GM19043 (cell line): ENCODE results near the gene SMIM29.
"Not testable (repeated sequence)": the region's sequence is repeated elsewhere in the genome, so short reads cannot be mapped to it uniquely, and the experiment has no call there.

Experiments used
- ATAC-seq: cut with Tn5 transposase; IDR thresholded peaks from one replicate; pipeline ENCODE4 v1.9.1; 2021; ENCODE audit warnings: low read depth; ENCODE audit not compliant: unreplicated experiment

Gene SMIM29

DNA sequence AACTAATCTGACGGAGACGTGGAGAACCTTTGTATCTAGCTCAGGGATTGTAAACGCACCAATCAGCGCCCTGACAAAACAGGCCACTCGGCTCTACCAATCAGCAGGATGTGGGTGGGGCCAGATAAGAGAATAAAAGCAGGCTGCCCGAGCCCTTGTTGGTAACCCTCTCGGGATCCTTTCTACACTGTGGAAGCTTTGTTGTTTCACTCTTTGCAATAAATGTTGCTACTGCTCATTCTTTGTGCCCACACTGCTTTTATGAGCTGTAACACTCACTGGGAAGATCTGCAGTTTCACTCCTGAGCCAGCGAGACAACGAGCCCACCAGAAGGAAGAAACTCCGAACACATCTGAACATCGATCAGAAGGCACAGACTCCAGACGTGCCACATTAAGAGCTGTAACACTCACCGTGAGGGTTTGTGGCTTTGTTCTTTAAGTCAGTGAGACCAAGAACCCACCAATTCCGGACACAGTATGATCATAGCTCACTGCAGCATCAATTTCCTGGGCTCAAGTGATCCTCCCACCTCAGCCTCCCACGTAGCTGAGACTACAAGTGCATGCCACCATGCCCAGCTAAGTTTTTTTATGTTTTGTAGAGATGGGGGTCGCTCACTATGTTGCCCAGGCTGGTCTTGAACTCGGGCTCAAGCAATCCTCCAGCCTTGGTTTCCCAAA lies 21.0 kb upstream of the SMIM29 start:
- ATAC-seq, result not testable (repeated sequence)

DNA sequence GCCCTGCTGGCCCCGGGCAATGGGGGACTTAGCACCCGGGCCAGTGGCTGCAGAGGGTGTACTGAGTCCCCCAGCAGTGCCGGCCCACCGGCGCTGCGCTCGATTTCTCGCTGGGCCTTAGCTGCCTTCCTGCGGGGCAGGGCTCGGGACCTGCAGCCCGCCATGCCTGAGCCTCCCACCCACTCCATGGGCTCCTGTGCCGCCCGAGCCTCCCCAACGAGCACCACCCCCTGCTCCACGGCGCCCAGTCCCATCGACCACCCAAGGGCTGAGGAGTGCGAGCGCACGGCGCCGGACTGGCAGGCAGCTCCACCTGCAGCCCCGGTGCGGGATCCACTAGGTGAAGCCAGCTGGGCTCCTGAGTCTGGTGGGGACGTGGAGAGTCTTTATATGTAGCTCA lies 20.3 kb upstream of the SMIM29 start:
- ATAC-seq, result not testable (repeated sequence)

DNA sequence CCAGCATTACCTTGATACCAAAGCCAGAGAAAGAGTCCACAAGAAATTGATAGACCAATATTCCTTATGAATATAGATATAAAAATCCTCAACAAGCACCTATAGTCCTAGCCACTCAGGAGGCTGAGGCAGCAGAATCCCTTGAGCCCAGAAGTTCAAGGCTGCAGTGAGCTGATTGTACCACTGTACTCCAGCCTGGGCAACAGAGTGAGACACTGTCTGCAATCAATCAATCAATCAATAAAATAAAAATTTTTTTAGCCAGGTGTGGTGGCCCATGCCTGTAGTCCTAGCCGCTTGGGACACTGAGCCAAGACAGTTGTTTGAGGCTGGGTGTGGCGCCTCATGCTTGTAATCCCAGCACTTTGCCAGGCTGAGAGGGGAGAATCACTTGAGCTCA lies 18.9 kb upstream of the SMIM29 start:
- no peak for ATAC-seq

DNA sequence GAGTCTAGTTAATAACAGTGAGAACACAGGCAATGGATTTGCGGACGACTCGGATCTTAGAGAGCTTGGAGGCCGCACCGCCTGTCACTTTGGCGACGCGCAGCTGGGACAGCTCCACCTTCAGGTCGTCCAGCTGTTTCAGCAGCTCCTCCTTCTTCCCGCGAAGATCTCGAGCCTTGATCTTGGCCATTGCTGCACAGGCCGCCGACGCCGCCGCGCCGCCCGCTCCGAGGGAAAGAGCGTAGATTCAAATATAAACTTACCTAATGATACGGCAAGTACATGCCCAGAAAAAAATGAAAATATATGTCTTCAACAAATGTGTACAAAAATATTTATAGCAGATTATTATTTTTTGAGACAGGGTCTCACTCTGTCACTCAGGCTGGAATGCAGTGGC lies 14.7 kb upstream of the SMIM29 start:
- ATAC-seq, result not testable (repeated sequence)

DNA sequence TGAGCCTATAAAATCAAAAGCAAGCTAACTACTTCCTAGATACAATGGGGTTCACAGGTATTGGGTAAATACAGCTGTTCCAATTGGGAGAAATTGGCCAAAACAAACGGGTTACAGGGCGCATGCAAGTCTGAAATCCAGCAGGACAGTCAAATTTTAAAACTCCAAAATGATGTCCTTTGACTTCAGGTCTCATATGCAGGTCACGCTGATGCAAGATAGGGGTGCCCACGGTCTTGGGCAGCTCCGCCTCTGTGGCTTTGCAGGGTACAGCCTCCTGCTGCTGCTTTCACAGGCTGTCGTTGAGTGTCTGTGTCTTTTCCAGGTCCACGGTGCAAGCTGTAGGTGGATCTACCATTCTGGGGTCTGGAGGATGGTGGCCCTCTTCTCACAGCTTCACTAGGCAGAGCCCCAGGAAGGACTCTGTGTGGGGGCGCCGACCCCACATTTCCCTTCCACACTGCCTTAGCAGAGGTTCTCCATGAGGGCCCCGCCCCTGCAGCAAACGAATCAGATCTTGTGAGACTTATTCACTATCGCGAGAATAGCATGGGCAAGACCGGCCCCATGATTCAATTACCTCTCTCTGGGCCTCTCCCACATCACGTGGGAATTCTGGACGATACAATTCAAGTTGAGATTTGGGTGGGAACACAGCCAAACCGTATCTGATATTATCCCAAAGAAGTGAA lies 11.9 kb upstream of the SMIM29 start:
- ATAC-seq, result no peak

DNA sequence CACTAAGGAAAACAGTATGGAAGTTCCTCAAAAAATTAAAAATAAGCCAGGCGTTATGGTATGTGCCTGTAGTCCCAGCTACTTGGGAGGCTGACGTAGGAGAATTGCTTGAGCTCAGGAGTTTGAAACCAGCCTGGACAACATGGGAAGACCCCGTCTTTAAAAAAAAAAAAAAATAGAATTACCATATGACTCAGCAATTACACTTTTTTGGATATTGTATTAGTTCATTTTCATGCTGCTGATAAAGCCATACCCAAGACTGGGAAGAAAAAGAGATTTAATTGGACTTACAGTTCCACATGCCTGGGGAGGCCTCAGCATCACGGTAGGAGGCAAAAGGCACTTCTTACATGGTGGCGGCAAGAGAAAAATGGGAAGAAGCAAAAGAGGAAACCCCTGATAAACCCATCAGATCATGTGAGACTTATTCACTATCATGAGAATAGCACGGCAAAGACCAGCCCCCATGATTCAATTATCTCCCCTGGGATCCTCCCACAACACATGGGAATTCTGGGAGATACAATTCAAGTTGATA lies 10.8 kb upstream of the SMIM29 start:
- no peak for ATAC-seq

DNA sequence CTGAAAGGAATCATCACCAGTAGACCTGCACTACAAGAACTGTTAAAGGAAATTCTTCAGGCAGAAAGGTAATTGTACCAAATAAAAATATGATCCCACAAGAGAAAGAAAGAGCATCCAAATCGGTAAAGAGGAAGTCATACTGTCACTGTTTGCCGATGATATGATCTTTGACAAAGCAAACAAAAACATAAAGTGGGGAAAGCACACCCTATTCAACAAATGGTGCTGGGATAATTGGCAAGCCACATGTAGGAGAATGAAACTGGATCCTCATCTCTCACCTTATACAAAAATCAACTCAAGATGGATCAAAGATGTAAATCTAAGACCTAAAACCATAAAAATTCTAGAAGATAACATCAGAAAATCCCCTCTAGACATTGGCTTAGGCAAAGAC lies 3.6 kb upstream of the SMIM29 start:
- ATAC-seq, result not testable (repeated sequence)

DNA sequence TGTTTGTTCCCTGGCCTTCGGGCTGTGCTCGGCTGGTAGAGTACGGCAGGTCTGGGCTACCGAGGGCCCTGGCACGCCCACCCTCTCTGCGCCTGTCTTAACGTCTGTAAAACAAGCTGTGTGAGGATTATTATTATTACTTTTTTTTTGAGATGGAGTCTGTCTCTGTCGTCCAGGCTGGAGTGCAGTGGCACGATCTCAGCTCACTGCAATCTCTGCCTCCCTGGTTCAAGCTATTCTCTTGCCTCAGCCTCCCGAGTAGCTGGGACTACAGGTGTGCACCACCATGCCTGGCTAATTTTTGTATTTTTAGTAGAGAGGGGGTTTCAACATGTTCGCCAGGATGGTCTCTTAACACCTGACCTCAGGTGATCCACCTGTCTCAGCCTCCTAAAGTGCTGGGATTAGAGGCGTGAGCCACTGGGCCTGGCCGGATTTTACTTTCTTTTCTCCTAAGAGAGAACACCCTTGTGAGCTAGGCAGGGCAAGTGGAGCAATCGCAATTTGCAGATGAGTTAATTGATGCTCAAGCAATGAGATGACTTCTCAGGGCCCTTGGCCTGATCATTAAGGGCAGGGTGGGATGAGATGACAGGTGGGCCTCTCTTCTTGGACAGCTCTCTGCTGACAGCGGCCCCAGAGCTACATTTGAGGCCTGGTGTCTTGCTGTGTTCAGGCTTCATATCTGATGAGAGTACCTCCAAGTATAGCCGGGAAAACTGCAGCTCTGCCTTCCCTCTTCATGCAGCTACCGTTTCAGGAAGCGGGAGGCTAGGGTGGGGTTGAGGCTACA lies 859 bp upstream of the SMIM29 start:
- ATAC-seq, result peak; percentile 20

DNA sequence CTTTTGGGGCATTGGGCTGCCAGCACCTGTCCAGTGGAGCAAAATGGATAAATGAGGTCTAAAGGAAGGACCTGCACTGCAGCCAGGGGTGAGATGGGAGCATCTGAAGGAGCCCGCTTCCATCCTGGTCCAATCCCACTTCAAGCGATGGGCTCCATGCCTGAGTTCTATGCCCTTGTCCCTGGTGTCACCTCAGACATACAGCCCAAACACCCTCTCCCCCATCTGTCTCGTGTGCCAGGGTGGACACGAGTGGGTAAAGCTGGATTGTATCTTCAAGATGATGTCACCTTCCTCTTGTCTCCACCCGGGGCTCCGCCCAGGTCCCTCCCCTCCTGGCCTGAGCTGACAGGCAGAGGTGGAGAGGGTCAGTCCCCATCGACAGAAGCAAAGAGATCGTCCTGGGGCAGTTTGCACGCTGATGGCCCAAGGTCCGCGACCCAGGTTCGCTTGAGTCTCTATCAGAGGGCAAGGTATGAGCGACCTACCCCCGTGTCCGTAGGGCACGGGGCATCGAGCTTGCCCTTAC lies 544 bp downstream of the SMIM29 start:
- no peak for ATAC-seq

DNA sequence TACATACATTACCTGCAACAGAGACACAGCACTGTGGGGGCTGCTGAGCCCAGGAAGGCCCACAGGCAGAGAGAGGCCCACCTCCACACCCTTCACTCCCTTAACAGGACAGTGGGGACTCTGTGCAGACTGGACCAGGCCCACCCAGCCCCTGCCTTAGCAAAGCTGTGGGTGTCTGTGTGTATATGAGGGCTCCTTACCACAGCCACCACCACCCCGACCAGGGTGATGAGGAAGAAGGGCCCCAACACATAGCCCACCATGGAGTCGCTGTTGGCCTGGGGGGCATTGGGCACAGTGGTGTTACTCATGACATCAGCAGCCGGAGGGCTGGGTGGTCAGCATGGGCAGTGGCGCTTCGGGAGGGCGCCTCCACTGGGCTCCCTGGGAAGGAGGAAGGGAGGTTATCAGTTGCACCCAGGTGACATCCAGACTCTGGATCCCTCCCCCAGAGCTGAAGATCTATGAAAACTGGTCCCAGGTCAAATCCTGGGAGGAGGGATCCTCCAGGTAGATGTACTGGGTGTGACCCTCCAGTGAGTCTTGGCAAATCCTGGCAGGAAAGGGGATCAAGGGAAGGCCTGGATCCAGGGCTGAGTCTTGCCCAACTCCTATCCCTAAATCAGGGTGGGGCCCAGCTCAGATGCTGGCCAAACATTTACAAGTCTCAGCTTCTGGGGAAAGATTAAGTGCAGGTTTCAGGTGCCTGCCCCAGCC lies 1.2 kb downstream of the SMIM29 start:
- no peak for ATAC-seq

DNA sequence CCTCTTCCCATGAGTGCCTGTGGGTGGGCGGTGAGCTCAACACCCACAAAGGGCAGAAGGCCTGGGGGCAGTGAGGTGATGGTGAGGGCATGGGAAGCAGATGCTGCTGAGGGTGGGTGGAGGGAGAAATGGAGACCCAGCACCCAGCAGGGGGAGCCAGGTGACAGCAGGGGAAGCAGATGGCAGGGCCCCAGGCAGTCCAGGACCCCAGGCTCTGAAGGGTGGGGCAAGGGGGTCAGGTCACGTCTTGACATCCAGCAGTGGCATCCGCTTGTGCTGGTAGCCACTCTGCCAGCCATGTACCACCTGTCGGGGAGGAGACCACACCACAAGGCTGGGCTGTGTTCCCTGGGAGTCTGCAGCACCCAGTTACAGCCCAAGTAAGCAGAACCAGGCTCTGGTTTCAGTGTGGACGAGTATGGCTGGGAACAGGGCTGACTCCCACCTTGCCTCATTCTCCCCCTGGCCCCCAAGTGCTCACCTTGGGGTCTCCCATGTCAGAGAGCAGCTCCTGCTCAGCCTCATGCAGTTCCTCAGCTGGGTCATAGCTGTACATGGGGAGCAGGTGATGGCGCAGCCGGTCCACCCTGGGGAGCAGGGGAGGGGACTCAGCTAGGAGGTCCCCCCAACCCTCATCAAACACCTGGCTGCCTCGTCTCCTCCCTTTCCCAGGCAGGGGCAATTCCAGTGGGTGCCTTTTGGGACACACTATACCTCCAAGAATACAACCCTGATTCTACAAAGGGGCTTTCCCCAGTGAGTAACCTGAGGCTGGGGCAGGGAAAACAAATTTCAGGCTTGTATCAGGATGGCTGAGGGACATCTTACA lies 2.0 kb downstream of the SMIM29 start:
- ATAC-seq, result no peak

DNA sequence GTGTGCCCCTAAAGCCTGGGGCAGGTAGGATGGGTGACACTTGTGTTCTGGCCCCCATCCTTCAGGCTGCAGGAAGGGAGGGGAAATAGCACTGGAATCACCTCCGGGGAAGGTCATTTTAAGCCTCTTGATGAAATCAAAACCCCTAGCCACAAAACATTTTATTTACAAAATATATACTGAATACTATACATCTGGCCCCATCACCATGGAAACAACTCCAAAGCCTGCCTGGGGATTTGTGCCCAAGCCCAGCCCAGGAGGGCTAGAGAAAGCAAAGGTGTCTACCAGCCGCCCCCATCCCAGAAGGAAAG lies 2.6 kb downstream of the SMIM29 start:
- ATAC-seq, result no peak

DNA sequence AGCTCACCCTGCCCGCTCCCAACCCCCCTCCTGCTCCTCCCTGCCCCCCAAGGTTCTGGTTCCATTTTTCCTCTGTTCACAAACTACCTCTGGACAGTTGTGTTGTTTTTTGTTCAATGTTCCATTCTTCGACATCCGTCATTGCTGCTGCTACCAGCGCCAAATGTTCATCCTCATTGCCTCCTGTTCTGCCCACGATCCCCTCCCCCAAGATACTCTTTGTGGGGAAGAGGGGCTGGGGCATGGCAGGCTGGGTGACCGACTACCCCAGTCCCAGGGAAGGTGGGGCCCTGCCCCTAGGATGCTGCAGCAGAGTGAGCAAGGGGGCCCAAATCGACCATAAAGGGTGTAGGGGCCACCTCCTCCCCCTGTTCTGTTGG lies 3.1 kb downstream of the SMIM29 start:
- not testable (repeated sequence) for ATAC-seq

DNA sequence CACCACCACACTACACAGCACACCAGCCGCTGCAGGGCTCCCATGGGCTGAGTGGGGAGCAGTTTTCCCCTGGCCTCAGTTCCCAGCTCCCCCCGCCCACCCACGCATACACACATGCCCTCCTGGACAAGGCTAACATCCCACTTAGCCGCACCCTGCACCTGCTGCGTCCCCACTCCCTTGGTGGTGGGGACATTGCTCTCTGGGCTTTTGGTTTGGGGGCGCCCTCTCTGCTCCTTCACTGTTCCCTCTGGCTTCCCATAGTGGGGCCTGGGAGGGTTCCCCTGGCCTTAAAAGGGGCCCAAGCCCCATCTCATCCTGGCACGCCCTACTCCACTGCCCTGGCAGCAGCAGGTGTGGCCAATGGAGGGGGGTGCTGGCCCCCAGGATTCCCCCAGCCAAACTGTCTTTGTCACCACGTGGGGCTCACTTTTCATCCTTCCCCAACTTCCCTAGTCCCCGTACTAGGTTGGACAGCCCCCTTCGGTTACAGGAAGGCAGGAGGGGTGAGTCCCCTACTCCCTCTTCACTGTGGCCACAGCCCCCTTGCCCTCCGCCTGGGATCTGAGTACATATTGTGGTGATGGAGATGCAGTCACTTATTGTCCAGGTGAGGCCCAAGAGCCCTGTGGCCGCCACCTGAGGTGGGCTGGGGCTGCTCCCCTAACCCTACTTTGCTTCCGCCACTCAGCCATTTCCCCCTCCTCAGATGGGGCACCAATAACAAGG lies 3.6 kb downstream of the SMIM29 start:
- ATAC-seq, result not testable (repeated sequence)

DNA sequence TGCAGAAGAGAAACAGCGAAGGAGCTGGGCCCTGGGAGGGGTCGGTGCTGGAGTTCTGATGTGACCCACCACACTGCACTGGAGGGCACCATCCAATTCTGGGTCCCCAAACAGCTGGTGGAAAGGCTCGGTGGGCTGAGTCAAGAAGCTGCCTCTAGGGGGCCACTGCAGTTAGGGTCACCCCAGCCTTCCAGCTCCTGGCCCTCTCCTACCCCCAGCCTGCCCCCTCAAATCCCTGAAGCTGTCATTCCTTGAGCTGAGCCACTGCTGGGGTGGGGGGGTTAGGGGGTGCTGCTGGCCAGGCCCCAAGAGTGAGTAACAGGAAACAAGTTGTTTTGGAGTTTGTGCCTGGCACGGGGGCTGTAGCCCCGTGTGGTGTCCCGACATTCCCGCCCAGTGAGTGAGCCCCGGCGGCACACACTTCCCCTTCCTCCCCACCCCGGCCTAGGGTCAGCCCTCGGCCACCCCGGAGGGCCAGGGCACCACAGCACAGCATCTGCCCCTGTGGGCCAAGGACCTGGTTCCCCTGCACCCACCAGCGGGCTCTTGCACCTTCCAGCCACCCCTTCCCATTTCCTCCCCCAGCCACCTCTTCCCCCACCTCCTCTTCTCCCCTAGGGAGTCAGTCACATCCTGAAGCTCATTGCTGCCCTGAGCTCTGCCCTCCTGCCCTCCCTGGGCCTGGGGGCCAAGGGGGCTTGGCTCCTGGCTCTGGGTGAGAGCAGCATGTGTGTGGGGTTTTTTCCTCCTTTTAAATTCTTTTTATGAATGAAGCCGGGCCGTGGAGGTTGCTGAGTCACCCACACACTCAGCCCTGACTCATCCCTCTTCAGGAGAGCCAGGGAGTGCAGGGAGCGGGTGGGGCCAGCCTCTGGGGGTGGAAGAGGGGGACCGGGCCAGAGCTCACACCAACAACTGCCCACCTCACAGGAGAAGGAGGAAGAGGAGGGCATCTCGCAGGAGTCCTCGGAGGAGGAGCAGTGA lies 4.6 kb downstream of the SMIM29 start:
- no peak for ATAC-seq

DNA sequence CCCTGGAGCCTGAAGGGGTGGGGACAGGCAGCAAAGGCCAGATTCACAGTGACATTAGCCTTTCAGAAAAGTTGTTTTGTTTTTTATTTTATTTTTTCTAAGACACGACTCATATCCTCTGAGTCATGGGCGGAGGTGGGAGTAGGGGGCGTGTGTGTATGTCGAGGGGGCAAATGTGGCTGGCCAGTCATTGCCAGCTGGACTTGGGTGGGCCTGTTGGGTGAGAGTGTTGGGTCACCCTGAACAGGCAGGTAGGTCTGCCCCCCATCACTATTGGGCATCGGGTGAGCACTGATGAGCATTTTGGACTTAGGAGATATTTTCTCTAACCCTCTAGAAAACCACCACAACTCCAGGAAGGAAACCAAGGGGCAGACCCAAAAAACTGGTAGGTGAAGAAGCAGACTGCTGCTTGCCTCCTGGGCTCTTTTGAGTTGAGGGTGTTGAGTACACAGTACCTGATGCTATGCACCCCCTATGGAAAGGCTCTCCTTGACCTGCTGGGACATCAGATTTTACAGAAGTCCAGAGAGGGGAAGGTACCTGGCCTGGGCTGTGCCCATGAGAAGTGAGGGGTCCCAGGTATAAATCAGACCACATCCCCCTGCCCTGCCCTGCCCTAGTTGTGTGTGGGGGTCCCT lies 5.6 kb downstream of the SMIM29 start:
- ATAC-seq, result no peak
